GM23338 (cell line): ENCODE measurements around the gene TNFAIP1. TPM values are rescaled to one million over a fixed set of nuclear protein-coding genes. Genes with fewer than 3 reads are reported as not detected.

ENCODE experiments used
- ATAC-seq: fragments of 200-7000 bp; cut with Tn5 transposase; 3 replicates; pipeline ENCODE4 v1.9.1; 2020
- DNase-seq: peaks from one replicate; pipeline ENCODE4 v3.0.0-alpha.2; 2015; ENCODE audit warnings: low spot score
- H2AFZ ChIP-seq: fragments of 200-600 bp; sonication (generic); 2 replicates; pipeline ENCODE4 v1.8.0; 2016; ENCODE audit warnings: antibody characterized with exemption, mild to moderate bottlenecking, moderate library complexity
- H3F3A ChIP-seq: fragments of 200-600 bp; sonication (generic); replicated peaks from 2 replicates; pipeline ENCODE4 v1.8.0; 2017; ENCODE audit warnings: antibody characterized with exemption, mixed run types, low read depth
- H3K27ac ChIP-seq: fragments of 200-600 bp; sonication (generic); 2 replicates; pipeline ENCODE4 v1.6.1; 2016; ENCODE audit warnings: low read depth
- H3K27me3 ChIP-seq: fragments of 200-600 bp; sonication (generic); 2 replicates; pipeline ENCODE4 v1.8.0; 2016; ENCODE audit warnings: mild to moderate bottlenecking, mixed run types, moderate library complexity; ENCODE audit not compliant: insufficient read depth
- H3K36me3 ChIP-seq: fragments of 200-600 bp; sonication (generic); 2 replicates; pipeline ENCODE4 v1.8.0; 2016; ENCODE audit warnings: mild to moderate bottlenecking; ENCODE audit not compliant: insufficient read depth
- H3K4me1 ChIP-seq: fragments of 200-600 bp; sonication (generic); 2 replicates; pipeline ENCODE4 v1.8.0; 2016; ENCODE audit warnings: mild to moderate bottlenecking, moderate library complexity; ENCODE audit not compliant: insufficient read depth
- H3K4me2 ChIP-seq: fragments of 200-600 bp; sonication (generic); 2 replicates; pipeline ENCODE4 v1.7.1; 2017; ENCODE audit warnings: mixed run types
- H3K4me3 ChIP-seq: fragments of 200-600 bp; sonication (generic); 2 replicates; pipeline ENCODE4 v1.6.1; 2016; ENCODE audit warnings: mixed run types
- H3K79me2 ChIP-seq: fragments of 200-600 bp; sonication (generic); replicated peaks from 2 replicates; pipeline ENCODE4 v1.8.0; 2017; ENCODE audit warnings: mild to moderate bottlenecking; ENCODE audit not compliant: insufficient read depth
- H3K9me2 ChIP-seq: fragments of 200-600 bp; sonication (generic); 2 replicates; pipeline ENCODE4 v1.8.0; 2017; ENCODE audit not compliant: insufficient read depth
- H4K20me1 ChIP-seq: fragments of 200-600 bp; sonication (generic); replicated peaks from 2 replicates; pipeline ENCODE4 v1.8.0; 2017; ENCODE audit warnings: mild to moderate bottlenecking; ENCODE audit not compliant: insufficient read depth
- H3K27ac Mint-ChIP-seq: 2 replicates; pipeline ENCODE4 v1.8.0; 2020; ENCODE audit warnings: inconsistent platforms, mild to moderate bottlenecking, moderate library complexity, mixed read lengths
- H3K27me3 Mint-ChIP-seq: 3 replicates; pipeline ENCODE4 v1.8.0; 2022; ENCODE audit warnings: low read depth, mild to moderate bottlenecking, moderate library complexity, mixed read lengths, inconsistent platforms; ENCODE audit not compliant: insufficient read depth, poor library complexity
- H3K36me3 Mint-ChIP-seq: 3 replicates; pipeline ENCODE4 v1.8.0; 2021; ENCODE audit warnings: low read depth, mild to moderate bottlenecking, inconsistent platforms, moderate library complexity, mixed read lengths
- H3K4me1 Mint-ChIP-seq: 3 replicates; pipeline ENCODE4 v1.8.0; 2020; ENCODE audit warnings: mild to moderate bottlenecking, inconsistent platforms, mixed read lengths
- H3K4me3 Mint-ChIP-seq: 3 replicates; pipeline ENCODE4 v1.8.0; 2021; ENCODE audit warnings: moderate library complexity, mild to moderate bottlenecking, inconsistent platforms, mixed read lengths
- H3K9me3 Mint-ChIP-seq: 3 replicates; pipeline ENCODE4 v1.8.0; 2020; ENCODE audit warnings: moderate library complexity, mild to moderate bottlenecking, inconsistent platforms, mixed read lengths
- CREB1 ChIP-seq: fragments of 250-450 bp; sonication (Bioruptor Pico); IDR thresholded peaks from 2 replicates; pipeline ENCODE4 v1.5.0; 2020; ENCODE audit warnings: low read depth, mild to moderate bottlenecking, moderate library complexity
- EZH2 ChIP-seq: fragments of 200-600 bp; sonication (generic); IDR thresholded peaks from one replicate; pipeline ENCODE4 v1.8.0; 2017; ENCODE audit warnings: antibody characterized with exemption, mild to moderate bottlenecking, low read depth; ENCODE audit not compliant: unreplicated experiment
- EZH2phosphoT487 ChIP-seq: fragments of 200-600 bp; sonication (generic); IDR thresholded peaks from one replicate; pipeline ENCODE4 v1.8.1; 2018; ENCODE audit warnings: antibody characterized with exemption; ENCODE audit not compliant: unreplicated experiment
- JUNB ChIP-seq: IDR thresholded peaks from one replicate; pipeline ENCODE4 v1.6.1; 2016; ENCODE audit warnings: antibody characterized with exemption; ENCODE audit not compliant: unreplicated experiment
- NANOG ChIP-seq: IDR thresholded peaks from 2 replicates; pipeline ENCODE4 v1.6.1; 2016; ENCODE audit warnings: antibody characterized with exemption, borderline replicate concordance
- POLR2AphosphoS5 ChIP-seq: IDR thresholded peaks from 2 replicates; pipeline ENCODE4 v1.6.1; 2016; ENCODE audit warnings: antibody characterized with exemption, low read depth
- STAT1 ChIP-seq: IDR thresholded peaks from one replicate; pipeline ENCODE4 v1.6.1; 2016; ENCODE audit warnings: antibody characterized with exemption; ENCODE audit not compliant: unreplicated experiment
- ZNF114 ChIP-seq: fragments of 250-450 bp; sonication (Bioruptor Pico); IDR thresholded peaks from 2 replicates; pipeline ENCODE4 v1.5.0; 2020; ENCODE audit warnings: mild to moderate bottlenecking, moderate library complexity
- ZNF331 ChIP-seq: fragments of 250-450 bp; sonication (Bioruptor Pico); IDR thresholded peaks from 2 replicates; pipeline ENCODE4 v1.5.0; 2020; ENCODE audit warnings: low read depth, mild to moderate bottlenecking, moderate library complexity
- polyA plus RNA-seq: library from polyadenylated mRNA; unstranded; fragments of >200 nt; fragmentation: Nextera tagmentation; extraction: Ambion mirVana; gene quantifications from 2 replicates; pipeline ENCODE4 v1.2.1, GENCODE V29; 2016
- total RNA-seq: library from RNA; depleted of rRNA; stranded (reverse); fragments of >200 nt; shearing (Covaris generic); gene quantifications from 2 replicates; pipeline ENCODE4 v1.2.3, GENCODE V29; 2014
- TF ChIP-seq, protein P1 (sequence below): IDR thresholded peaks from 2 replicates; pipeline ENCODE4 v1.6.1; 2016; ENCODE audit warnings: antibody characterized with exemption
- TF ChIP-seq, protein P2 (sequence below): fragments of 250-450 bp; sonication (Bioruptor Pico); IDR thresholded peaks from 2 replicates; pipeline ENCODE4 v1.5.0; 2020; ENCODE audit warnings: mild to moderate bottlenecking, moderate library complexity
- TF ChIP-seq, protein P3 (sequence below), 2 experiments: fragments of 200-600 bp in 1 of 2; sonication (generic) in 1 of 2; conservative IDR thresholded peaks; 2 replicates each; pipeline versions ENCODE4 v1.5.1 to v1.6.1; 2016 to 2017; ENCODE audit warnings: antibody characterized with exemption in 2 of 2, low read depth in 2 of 2, mild to moderate bottlenecking in 2 of 2, moderate library complexity in 1 of 2
- TF ChIP-seq, protein P4 (sequence below): IDR thresholded peaks from one replicate; pipeline ENCODE4 v1.6.1; 2018; ENCODE audit warnings: antibody characterized with exemption; ENCODE audit not compliant: unreplicated experiment

Gene TNFAIP1
- total and polyA plus RNA-seq, 2 experiments from 2014 or later = 6.3 to 13.1 TPM

DNA sequence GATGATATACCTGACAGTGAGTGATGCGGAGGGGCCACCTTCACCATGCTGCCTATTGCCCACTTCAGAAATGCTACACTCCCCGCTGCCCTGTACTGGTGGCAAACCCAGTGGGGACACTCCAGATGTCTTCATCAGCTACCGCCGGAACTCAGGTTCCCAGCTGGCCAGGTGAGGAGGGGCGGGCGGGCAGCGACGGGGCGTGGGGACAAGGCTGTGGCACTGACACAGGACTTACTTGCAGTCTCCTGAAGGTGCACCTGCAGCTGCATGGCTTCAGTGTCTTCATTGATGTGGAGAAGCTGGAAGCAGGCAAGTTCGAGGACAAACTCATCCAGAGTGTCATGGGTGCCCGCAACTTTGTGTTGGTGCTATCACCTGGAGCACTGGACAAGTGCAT is 52.5 kb downstream of the TNFAIP1 start:
- no peak for DNase-seq
- Mint-ChIP-seq H3K27ac (no peak overlapping the region), H3K9me3 (no peaks in the 10 kb centered on the region; the same call in 2 of the 3 replicates), H3K4me3 (no peak overlapping the region), H3K36me3 (peaks cover 13% of the 10 kb centered on the region), H3K27me3 (peaks cover 32% of the 10 kb centered on the region), H3K4me1 (peaks cover 8% of the 10 kb centered on the region; the same call in 2 of the 3 replicates)
- H3F3A ChIP-seq = no peaks in the 10 kb centered on the region
- H3K79me2 ChIP-seq = no peaks in the 10 kb centered on the region
- no peaks in the 10 kb centered on the region for H4K20me1 ChIP-seq
- no peaks in the 10 kb centered on the region; the same call in 1 of the 2 replicates for H3K4me1 ChIP-seq
- no peaks in the 10 kb centered on the region for H3K9me2 ChIP-seq
- TF ChIP-seq, protein P1, sequence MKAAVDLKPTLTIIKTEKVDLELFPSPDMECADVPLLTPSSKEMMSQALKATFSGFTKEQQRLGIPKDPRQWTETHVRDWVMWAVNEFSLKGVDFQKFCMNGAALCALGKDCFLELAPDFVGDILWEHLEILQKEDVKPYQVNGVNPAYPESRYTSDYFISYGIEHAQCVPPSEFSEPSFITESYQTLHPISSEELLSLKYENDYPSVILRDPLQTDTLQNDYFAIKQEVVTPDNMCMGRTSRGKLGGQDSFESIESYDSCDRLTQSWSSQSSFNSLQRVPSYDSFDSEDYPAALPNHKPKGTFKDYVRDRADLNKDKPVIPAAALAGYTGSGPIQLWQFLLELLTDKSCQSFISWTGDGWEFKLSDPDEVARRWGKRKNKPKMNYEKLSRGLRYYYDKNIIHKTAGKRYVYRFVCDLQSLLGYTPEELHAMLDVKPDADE = no peak
- TF ChIP-seq ZNF114 (CRISPR knock-in tag) = no peak
- TF ChIP-seq CREB1 (CRISPR knock-in tag) = no peak
- TF ChIP-seq JUNB = no peak
- no peak for TF ChIP-seq EZH2
- TF ChIP-seq EZH2phosphoT487 = no peak
- no peak for TF ChIP-seq NANOG
- TF ChIP-seq, protein P2, sequence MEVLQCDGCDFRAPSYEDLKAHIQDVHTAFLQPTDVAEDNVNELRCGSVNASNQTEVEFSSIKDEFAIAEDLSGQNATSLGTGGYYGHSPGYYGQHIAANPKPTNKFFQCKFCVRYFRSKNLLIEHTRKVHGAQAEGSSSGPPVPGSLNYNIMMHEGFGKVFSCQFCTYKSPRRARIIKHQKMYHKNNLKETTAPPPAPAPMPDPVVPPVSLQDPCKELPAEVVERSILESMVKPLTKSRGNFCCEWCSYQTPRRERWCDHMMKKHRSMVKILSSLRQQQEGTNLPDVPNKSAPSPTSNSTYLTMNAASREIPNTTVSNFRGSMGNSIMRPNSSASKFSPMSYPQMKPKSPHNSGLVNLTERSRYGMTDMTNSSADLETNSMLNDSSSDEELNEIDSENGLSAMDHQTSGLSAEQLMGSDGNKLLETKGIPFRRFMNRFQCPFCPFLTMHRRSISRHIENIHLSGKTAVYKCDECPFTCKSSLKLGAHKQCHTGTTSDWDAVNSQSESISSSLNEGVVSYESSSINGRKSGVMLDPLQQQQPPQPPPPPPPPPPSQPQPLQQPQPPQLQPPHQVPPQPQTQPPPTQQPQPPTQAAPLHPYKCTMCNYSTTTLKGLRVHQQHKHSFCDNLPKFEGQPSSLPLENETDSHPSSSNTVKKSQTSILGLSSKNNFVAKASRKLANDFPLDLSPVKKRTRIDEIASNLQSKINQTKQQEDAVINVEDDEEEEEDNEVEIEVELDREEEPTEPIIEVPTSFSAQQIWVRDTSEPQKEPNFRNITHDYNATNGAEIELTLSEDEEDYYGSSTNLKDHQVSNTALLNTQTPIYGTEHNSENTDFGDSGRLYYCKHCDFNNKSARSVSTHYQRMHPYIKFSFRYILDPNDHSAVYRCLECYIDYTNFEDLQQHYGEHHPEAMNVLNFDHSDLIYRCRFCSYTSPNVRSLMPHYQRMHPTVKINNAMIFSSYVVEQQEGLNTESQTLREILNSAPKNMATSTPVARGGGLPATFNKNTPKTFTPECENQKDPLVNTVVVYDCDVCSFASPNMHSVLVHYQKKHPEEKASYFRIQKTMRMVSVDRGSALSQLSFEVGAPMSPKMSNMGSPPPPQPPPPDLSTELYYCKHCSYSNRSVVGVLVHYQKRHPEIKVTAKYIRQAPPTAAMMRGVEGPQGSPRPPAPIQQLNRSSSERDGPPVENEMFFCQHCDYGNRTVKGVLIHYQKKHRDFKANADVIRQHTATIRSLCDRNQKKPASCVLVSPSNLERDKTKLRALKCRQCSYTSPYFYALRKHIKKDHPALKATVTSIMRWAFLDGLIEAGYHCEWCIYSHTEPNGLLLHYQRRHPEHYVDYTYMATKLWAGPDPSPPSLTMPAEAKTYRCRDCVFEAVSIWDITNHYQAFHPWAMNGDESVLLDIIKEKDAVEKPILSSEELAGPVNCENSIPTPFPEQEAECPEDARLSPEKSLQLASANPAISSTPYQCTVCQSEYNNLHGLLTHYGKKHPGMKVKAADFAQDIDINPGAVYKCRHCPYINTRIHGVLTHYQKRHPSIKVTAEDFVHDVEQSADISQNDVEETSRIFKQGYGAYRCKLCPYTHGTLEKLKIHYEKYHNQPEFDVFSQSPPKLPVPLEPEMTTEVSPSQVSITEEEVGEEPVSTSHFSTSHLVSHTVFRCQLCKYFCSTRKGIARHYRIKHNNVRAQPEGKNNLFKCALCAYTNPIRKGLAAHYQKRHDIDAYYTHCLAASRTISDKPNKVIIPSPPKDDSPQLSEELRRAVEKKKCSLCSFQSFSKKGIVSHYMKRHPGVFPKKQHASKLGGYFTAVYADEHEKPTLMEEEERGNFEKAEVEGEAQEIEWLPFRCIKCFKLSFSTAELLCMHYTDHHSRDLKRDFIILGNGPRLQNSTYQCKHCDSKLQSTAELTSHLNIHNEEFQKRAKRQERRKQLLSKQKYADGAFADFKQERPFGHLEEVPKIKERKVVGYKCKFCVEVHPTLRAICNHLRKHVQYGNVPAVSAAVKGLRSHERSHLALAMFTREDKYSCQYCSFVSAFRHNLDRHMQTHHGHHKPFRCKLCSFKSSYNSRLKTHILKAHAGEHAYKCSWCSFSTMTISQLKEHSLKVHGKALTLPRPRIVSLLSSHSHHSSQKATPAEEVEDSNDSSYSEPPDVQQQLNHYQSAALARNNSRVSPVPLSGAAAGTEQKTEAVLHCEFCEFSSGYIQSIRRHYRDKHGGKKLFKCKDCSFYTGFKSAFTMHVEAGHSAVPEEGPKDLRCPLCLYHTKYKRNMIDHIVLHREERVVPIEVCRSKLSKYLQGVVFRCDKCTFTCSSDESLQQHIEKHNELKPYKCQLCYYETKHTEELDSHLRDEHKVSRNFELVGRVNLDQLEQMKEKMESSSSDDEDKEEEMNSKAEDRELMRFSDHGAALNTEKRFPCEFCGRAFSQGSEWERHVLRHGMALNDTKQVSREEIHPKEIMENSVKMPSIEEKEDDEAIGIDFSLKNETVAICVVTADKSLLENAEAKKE (CRISPR knock-in tag) = no peak
- TF ChIP-seq, protein P3, sequence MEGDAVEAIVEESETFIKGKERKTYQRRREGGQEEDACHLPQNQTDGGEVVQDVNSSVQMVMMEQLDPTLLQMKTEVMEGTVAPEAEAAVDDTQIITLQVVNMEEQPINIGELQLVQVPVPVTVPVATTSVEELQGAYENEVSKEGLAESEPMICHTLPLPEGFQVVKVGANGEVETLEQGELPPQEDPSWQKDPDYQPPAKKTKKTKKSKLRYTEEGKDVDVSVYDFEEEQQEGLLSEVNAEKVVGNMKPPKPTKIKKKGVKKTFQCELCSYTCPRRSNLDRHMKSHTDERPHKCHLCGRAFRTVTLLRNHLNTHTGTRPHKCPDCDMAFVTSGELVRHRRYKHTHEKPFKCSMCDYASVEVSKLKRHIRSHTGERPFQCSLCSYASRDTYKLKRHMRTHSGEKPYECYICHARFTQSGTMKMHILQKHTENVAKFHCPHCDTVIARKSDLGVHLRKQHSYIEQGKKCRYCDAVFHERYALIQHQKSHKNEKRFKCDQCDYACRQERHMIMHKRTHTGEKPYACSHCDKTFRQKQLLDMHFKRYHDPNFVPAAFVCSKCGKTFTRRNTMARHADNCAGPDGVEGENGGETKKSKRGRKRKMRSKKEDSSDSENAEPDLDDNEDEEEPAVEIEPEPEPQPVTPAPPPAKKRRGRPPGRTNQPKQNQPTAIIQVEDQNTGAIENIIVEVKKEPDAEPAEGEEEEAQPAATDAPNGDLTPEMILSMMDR (conservative IDR thresholded peaks at IDR 0.05; ENCODE audit: low read depth in 2 of 2) = no peak
- TF ChIP-seq POLR2AphosphoS5 = no peak
- no peak for TF ChIP-seq STAT1
- TF ChIP-seq ZNF331 (CRISPR knock-in tag) = no peak
- TF ChIP-seq, protein P4, sequence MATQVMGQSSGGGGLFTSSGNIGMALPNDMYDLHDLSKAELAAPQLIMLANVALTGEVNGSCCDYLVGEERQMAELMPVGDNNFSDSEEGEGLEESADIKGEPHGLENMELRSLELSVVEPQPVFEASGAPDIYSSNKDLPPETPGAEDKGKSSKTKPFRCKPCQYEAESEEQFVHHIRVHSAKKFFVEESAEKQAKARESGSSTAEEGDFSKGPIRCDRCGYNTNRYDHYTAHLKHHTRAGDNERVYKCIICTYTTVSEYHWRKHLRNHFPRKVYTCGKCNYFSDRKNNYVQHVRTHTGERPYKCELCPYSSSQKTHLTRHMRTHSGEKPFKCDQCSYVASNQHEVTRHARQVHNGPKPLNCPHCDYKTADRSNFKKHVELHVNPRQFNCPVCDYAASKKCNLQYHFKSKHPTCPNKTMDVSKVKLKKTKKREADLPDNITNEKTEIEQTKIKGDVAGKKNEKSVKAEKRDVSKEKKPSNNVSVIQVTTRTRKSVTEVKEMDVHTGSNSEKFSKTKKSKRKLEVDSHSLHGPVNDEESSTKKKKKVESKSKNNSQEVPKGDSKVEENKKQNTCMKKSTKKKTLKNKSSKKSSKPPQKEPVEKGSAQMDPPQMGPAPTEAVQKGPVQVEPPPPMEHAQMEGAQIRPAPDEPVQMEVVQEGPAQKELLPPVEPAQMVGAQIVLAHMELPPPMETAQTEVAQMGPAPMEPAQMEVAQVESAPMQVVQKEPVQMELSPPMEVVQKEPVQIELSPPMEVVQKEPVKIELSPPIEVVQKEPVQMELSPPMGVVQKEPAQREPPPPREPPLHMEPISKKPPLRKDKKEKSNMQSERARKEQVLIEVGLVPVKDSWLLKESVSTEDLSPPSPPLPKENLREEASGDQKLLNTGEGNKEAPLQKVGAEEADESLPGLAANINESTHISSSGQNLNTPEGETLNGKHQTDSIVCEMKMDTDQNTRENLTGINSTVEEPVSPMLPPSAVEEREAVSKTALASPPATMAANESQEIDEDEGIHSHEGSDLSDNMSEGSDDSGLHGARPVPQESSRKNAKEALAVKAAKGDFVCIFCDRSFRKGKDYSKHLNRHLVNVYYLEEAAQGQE = no peak
- H2AFZ ChIP-seq = no peak overlapping the region
- H3K27ac ChIP-seq = no peak overlapping the region
- H3K4me2 ChIP-seq = no peak overlapping the region
- ATAC-seq = no peak
- no peak overlapping the region for H3K4me3 ChIP-seq
- no peaks in the 10 kb centered on the region for H3K36me3 ChIP-seq
- H3K27me3 ChIP-seq = peaks cover 35% of the 10 kb centered on the region
